SK-N-SH (cell line): ENCODE data around the gene IMPG2.

Source experiments
- POLR2AphosphoS5 ChIP-seq: IDR thresholded peaks from 2 replicates; pipeline ENCODE4 v1.6.1; 2012; ENCODE audit warnings: low read depth, low read length
- USF2 ChIP-seq: fragments of 150-350 bp; IDR thresholded peaks from 2 replicates; pipeline ENCODE4 v1.6.1; 2017; ENCODE audit warnings: antibody characterized with exemption, low read length, low read depth, borderline replicate concordance
- TF ChIP-seq, protein P1 (sequence below): fragments of 200-600 bp; sonication (generic); IDR thresholded peaks from 2 replicates; pipeline ENCODE4 v1.6.1; 2017; ENCODE audit warnings: antibody characterized with exemption, mild to moderate bottlenecking, moderate library complexity

GRCh38 chr3:101185341-101185740, 135.0 kb downstream of the IMPG2 start:
- no peak for TF ChIP-seq POLR2AphosphoS5
- TF ChIP-seq USF2 = no peak
- TF ChIP-seq, protein P1, sequence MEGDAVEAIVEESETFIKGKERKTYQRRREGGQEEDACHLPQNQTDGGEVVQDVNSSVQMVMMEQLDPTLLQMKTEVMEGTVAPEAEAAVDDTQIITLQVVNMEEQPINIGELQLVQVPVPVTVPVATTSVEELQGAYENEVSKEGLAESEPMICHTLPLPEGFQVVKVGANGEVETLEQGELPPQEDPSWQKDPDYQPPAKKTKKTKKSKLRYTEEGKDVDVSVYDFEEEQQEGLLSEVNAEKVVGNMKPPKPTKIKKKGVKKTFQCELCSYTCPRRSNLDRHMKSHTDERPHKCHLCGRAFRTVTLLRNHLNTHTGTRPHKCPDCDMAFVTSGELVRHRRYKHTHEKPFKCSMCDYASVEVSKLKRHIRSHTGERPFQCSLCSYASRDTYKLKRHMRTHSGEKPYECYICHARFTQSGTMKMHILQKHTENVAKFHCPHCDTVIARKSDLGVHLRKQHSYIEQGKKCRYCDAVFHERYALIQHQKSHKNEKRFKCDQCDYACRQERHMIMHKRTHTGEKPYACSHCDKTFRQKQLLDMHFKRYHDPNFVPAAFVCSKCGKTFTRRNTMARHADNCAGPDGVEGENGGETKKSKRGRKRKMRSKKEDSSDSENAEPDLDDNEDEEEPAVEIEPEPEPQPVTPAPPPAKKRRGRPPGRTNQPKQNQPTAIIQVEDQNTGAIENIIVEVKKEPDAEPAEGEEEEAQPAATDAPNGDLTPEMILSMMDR = no peak
